ENCODE results near the gene XXYLT1. TPM values are rescaled to one million over a fixed set of nuclear protein-coding genes. Genes with fewer than 3 reads are reported as not detected.

Gene XXYLT1
- total and polyA plus RNA-seq, 2 of the 8 experiments (the other 6 are each of a cell fraction or from before 2014, with no cell fraction given) = 18.9 to 23.8 TPM

DNA sequence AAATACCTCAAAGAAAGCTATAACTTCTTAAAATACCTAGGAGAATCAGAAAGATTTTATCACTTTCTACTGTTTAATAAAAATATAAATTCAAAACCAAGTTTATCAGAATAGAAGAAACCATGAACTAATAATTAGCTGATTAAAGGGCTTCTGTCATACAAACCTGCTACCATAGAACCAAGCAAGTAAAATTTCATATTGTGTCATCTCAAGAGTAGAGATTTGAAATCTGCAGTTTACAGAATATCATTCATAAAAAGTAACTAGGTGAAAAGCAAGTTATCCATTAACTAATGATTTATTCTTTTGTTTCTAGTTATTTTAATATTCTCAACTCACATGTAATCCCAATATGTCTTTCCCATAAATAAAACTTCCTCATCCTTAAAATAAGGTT, 36.8 kb upstream of the XXYLT1 start (continued):
- TF ChIP-seq, protein P1, sequence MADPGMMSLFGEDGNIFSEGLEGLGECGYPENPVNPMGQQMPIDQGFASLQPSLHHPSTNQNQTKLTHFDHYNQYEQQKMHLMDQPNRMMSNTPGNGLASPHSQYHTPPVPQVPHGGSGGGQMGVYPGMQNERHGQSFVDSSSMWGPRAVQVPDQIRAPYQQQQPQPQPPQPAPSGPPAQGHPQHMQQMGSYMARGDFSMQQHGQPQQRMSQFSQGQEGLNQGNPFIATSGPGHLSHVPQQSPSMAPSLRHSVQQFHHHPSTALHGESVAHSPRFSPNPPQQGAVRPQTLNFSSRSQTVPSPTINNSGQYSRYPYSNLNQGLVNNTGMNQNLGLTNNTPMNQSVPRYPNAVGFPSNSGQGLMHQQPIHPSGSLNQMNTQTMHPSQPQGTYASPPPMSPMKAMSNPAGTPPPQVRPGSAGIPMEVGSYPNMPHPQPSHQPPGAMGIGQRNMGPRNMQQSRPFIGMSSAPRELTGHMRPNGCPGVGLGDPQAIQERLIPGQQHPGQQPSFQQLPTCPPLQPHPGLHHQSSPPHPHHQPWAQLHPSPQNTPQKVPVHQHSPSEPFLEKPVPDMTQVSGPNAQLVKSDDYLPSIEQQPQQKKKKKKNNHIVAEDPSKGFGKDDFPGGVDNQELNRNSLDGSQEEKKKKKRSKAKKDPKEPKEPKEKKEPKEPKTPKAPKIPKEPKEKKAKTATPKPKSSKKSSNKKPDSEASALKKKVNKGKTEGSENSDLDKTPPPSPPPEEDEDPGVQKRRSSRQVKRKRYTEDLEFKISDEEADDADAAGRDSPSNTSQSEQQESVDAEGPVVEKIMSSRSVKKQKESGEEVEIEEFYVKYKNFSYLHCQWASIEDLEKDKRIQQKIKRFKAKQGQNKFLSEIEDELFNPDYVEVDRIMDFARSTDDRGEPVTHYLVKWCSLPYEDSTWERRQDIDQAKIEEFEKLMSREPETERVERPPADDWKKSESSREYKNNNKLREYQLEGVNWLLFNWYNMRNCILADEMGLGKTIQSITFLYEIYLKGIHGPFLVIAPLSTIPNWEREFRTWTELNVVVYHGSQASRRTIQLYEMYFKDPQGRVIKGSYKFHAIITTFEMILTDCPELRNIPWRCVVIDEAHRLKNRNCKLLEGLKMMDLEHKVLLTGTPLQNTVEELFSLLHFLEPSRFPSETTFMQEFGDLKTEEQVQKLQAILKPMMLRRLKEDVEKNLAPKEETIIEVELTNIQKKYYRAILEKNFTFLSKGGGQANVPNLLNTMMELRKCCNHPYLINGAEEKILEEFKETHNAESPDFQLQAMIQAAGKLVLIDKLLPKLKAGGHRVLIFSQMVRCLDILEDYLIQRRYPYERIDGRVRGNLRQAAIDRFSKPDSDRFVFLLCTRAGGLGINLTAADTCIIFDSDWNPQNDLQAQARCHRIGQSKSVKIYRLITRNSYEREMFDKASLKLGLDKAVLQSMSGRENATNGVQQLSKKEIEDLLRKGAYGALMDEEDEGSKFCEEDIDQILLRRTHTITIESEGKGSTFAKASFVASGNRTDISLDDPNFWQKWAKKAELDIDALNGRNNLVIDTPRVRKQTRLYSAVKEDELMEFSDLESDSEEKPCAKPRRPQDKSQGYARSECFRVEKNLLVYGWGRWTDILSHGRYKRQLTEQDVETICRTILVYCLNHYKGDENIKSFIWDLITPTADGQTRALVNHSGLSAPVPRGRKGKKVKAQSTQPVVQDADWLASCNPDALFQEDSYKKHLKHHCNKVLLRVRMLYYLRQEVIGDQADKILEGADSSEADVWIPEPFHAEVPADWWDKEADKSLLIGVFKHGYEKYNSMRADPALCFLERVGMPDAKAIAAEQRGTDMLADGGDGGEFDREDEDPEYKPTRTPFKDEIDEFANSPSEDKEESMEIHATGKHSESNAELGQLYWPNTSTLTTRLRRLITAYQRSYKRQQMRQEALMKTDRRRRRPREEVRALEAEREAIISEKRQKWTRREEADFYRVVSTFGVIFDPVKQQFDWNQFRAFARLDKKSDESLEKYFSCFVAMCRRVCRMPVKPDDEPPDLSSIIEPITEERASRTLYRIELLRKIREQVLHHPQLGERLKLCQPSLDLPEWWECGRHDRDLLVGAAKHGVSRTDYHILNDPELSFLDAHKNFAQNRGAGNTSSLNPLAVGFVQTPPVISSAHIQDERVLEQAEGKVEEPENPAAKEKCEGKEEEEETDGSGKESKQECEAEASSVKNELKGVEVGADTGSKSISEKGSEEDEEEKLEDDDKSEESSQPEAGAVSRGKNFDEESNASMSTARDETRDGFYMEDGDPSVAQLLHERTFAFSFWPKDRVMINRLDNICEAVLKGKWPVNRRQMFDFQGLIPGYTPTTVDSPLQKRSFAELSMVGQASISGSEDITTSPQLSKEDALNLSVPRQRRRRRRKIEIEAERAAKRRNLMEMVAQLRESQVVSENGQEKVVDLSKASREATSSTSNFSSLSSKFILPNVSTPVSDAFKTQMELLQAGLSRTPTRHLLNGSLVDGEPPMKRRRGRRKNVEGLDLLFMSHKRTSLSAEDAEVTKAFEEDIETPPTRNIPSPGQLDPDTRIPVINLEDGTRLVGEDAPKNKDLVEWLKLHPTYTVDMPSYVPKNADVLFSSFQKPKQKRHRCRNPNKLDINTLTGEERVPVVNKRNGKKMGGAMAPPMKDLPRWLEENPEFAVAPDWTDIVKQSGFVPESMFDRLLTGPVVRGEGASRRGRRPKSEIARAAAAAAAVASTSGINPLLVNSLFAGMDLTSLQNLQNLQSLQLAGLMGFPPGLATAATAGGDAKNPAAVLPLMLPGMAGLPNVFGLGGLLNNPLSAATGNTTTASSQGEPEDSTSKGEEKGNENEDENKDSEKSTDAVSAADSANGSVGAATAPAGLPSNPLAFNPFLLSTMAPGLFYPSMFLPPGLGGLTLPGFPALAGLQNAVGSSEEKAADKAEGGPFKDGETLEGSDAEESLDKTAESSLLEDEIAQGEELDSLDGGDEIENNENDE (IDR thresholded peaks at IDR 0.05; ENCODE audit: insufficient replicate concordance, low read length) = no peak
- TF ChIP-seq RNF2 (IDR thresholded peaks at IDR 0.05; ENCODE audit: borderline replicate concordance, low read depth, low read length, missing control alignments, poor library complexity, severe bottlenecking) = no peak
- TF ChIP-seq CHD1 (IDR thresholded peaks at IDR 0.05; ENCODE audit: low read depth, low read length) = no peak
- no peak for TF ChIP-seq TAF1 (IDR thresholded peaks at IDR 0.05; ENCODE audit: low read depth, low read length)
- no peak for TF ChIP-seq RFX5 (IDR thresholded peaks at IDR 0.05; ENCODE audit: borderline replicate concordance, low read depth, low read length)
- no peak for TF ChIP-seq CREB1 (IDR thresholded peaks at IDR 0.05)
- no peak for TF ChIP-seq ZNF274 (IDR thresholded peaks at IDR 0.05; ENCODE audit: borderline replicate concordance, extremely low read depth, low read length)
- no peak for TF ChIP-seq YY1 (IDR thresholded peaks at IDR 0.05; ENCODE audit: low read depth, low read length)
- TF ChIP-seq ATF2 (IDR thresholded peaks at IDR 0.05; ENCODE audit: low read length) = no peak
- TF ChIP-seq ASH2L (IDR thresholded peaks at IDR 0.05; ENCODE audit: low read length) = no peak
